ENCODE data around the gene CRYBB1.

CRYBB1 gene

DNA sequence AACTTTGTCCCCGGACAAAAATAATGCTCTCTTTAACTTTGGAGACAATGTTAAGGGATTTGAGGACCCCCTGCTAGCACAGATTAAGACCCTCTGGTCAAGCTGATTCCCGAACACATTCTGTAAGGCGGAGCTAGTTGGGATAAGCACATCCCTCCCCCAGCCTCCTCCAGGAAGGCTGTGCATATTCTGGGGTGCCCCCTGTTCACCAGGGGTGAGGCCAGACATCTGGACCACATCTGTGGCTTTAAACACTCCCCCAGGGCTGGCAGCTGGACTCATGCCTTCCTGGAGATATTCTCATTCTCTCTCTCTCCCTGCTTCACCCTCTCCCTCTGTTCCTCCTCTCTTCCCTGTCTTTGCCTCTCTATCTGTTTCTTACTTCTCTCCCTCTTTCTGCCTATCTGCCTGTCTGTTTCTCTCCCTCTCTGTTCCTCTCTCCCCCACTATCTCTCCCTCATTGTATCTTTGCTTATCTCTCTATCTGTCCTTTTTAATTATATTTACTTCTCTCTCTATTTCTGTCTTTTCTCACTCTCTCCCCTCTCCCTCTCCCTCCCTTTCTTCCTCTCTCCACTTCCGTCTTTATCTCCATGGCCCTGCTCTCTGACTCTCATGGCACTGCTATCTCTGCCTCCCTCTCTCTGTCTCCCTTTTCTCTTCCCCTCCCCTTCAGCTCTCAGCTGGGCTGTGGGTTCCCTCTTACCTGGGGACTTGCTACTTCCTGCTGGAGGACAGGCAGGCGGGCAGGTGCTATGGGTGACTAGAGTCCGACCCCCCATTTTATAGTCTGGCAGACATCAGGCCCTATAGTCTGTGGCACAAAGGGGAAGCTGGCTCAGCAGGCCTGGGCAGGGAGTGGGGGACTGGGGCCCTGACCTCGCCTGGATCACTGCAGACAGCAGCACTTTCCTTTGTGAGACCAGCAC, at the start of gene CRYBB1:
TSS of gene CRYBB1 (minus strand) at position 757 of the 929 bp plus-strand sequence. CDS start 1,708 bp downstream, outside the sequence.
- FAIRE-seq: no peak

DNA sequence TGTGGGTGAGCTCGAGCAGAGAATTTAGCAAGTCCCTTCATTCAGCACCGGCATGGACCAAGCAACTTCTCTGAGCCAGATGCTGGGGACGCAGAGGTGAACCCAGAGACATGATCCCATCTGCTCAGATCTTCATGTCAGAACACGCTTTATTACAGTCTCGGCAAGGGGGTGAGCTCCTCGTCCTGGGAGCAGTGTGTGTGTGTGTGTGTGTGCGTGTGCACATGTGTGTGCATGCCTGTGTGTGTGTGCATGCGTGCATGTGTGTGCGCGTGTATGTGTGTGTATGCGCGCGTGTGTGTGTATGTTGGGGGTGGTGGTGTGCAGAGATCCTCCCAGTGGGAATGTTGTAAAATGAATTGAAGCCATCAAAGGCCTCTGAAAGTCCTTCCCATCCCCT, 49.3 kb upstream of the CRYBB1 start:
- FAIRE-seq: no peak

DNA sequence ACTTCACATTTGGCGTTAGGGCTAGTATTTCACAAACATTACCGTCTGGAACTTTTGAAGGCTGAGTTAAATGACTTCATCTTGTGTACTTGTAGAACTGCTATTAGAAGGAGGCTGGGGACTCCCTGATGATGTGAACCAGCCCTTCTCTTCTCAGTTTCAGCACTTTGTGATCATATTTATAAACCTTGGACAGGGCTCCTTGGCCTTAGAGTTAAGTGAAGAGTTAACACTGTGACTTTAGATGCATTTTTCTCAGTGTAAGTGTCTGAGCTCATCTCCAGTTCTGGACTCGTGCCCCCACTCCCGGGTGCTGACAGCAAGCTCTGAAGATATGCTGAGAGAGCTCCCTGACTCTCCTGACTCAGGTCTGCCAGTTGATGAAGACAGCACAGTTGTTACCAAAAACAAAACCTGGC, 48.0 kb upstream of the CRYBB1 start:
- FAIRE-seq: no peak

DNA sequence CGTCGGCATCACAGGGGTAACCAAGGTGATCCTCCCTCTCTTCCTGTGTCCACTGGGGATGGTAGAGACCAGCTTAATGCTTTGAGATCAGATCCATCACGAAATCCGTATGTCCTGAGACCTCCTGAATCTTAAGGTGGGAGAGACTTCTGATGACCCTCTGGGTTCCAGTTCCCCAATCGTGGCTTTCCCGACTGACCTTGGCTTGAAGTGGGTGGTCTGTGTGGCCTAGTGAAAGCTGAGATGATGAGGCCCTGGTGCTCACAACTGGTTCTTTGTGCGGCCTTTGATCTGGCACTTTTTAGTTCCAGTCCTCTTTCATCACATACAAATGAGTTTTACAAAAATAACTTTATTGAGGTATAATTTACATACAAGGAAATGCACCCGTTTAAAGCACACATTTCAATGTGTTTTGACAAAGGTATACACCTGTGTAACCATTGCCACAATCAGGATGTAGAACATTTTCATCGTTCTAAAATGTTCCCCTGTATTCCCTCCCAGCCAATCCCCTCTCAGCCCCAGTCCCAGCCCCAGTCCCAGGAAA, 45.6 kb upstream of the CRYBB1 start:
- FAIRE-seq: no peak

DNA sequence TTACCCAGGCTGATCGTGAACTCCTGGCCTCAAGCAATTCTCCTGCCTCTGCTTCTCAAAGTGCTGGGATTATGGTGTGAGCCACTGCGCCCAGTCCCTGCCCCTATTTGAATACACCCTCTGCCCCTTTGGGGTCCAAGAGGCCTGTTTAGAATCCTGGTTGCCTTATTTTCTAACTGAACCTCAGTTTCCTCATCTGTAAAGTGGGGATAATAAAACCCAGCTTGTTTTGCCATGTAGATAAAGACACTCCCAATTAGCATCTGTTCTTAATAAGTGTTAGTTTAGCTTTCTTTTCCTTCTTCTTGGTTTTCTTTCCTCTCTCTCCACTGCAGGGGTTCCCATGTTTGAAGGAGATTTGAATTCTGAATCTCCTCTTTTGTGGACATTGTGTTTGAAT, 44.3 kb upstream of the CRYBB1 start:
- no peak for FAIRE-seq

DNA sequence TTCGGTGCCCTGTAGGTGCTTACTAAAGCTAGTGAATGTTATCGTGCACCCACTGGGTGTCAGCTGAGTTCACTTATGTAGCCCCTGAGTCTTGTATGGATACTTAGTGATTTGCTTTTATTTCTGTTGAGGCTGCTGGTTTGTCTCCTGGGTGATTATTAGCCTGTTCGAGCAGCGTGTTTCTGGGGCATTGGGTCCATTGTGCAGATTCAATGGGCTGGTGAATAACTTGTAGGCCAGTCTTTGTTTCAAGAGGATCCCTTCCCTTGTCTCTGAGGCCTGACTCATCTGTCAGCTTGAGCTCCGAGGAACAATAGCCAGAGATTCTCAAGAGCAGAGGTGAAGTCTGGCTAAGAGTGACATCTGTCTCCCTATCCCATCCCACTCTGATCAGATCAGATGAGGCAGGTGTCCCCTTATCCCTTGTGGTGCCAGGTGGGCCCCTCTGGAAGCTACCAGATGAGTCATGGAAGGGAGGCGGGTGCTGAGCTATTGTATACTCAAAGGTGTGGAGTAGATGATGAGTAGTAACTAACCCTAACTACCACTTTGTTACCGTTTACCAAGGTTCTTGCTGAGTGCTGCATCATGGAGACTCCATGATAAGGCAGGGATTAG, 43.2 kb upstream of the CRYBB1 start:
- no peak for FAIRE-seq

DNA sequence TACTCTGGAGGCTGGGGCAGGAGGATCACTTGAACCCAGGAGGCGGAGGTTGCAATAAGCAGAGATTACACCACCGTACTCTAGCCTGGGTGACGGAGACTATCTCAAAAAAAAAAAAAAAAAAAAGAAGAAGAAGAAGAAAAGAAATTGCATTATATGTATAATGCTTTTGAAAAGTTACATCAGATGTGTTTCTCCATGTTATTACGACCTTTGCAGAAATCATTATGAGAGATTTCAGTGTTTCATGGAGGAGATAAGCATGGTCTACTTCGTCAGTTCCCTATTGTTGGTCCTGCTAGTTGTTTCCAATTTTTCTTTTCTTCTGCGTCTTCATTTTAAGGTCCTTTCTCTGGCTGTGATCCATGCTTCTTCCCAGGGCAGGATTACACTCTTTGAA, 42.5 kb upstream of the CRYBB1 start:
- FAIRE-seq: no peak

DNA sequence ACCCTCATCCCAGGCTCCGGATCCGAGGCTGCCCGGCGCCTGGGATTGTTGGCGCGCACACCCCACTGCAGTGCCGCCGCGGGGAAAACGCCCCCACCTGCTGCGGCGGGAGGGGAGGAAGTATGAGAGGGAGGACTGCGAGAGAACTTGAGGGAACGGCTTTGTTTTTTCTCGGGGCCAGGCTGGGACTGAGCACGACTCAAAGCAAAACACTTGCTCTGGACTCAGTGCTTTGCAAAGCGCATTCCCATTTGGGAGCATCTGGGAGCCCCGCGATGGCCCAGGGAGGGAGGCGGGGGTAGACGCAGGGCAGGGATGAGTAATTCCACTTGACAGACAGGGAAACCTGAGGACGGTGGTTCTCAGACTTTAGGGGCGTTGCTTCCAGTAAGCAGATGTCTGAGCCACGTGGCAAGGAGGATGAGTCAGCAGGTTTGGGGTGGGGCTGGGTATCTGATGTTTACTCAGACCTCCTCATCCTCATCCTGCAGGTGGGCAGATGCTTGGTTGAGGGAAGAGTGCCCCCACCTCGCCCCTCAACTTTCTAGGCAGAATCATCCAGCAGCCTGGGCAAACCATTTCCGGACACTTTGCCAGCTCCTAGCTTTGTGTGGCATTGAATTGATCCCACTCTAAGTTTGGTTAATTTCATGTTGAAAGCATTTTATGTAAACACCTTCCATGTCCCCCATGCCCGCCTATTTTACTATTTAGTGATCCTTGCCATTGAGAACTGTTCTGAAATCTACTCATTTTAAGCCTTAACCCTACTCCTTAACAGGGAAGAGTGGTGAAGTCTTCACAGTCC, 41.0 kb upstream of the CRYBB1 start:
- no peak for FAIRE-seq

DNA sequence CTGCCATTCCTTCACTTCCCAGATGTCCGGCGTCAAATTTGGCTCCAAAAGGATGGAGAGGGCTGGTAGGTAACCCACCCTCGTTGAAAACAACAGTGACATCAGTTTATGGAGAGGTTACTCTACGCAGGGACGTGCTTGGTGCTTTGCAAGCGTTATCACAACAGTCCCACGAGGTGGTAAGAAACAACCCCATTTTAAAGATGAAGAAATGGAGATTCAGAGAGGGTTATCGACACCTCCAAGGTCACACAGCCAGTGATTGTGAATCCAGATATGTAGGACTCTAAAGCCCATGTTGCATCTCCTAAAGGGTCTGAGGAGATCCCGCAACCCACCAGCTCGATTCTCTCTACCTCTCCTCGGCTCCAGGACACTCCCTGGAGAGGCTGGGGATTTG, 40.3 kb upstream of the CRYBB1 start:
- no peak for FAIRE-seq

DNA sequence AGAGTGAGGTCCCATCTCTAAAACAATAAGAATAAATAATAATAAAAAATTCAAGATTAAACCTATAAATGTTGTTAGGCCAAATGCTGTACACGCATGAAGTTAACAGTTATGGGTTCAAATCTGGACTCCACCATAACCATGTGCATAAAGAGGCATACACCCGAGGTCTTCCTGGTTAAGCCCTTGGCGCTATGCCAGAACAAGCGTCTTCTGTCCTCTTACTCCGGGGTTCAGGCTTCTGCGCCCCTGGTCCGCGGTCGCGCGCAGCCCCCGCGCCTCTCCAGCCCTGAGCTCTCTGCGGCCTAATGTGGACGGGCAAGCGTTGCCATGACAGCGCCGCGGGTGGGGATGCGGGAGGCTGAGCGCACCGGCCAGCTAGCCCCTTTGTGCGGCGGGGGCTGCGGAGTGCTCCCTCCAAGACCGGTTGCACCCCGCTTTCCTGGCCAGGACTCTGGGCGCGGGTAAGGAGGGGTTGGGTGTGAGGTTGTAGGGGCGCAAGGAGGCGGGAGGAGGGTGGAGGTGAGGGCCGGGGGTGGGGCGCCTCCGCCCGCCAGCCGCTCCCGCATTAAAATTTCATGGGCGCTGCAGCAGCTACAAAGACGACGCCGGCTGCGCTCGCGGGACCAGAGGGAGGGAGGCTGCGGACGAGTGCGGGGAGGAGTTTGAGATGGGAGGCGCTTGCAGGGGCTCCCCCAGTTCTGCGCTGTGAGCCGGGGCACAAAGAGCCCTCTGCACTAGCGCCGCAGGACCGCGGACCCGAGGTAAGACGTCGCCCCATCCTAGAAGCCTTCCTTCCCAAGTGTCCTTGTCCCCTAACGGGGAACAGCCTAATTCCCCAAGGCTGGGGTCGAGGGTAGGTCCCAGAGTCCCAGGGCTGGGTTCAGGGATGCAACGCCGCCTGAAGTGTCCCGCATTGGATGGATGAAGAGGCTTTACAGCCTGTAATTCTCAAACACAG, 39.3 kb upstream of the CRYBB1 start, which contains the start of gene MIAT:
TSS of gene MIAT (plus strand) at position 698 of the 961 bp plus-strand sequence.
- FAIRE-seq: no peak

DNA sequence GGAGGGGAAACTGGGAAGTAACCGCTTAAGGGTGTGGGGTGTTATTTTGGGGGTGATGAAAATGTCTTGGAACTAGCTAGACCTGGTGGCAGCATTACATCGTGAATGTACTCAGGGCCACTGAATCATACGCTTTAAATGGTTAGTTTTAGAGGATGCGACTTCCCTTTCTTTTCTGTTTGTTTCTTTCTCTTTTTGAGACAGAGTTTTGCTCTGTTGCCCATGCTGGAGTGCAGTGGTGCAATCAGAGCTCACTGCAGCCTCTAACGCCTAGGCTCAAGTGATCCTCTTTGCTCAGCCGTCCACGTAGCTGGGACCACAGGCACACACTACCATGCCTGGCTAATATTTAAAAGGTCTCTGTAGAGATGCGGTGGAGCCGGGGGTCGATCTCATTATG, 34.0 kb upstream of the CRYBB1 start:
- FAIRE-seq: no peak

DNA sequence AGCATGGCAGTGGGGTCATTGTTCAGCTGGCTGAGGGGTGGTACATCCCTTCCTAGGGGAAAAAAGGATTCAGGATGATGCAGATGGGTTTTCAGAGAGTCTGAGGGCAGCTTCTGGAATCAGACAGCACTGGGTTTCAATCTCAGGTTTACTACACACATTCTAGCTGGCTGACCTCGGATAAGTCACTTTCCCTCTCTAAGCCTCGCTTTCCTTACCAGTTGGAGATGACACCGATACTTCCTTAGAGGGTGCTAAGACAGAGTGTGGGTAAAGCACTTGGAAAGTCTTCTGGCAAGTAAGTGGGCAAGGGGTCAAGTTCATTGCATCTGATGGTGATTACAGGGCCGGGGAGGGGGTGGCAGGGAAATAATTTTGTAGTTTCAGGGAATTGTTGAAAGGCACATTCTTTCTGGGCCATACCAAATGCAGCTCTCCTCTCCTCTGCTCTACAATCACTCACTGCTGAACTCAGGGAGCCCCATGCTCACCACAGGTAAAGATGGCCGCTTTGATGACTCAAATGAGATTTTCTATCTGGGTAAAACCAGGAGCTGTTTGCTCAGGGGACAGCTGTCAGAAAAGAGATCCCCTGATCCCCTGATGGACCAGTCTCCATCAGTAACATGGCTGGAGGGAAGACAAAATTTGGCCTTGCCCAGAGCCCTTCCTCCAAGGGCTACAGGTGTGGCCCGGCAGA, 33.0 kb upstream of the CRYBB1 start:
- no peak for FAIRE-seq

DNA sequence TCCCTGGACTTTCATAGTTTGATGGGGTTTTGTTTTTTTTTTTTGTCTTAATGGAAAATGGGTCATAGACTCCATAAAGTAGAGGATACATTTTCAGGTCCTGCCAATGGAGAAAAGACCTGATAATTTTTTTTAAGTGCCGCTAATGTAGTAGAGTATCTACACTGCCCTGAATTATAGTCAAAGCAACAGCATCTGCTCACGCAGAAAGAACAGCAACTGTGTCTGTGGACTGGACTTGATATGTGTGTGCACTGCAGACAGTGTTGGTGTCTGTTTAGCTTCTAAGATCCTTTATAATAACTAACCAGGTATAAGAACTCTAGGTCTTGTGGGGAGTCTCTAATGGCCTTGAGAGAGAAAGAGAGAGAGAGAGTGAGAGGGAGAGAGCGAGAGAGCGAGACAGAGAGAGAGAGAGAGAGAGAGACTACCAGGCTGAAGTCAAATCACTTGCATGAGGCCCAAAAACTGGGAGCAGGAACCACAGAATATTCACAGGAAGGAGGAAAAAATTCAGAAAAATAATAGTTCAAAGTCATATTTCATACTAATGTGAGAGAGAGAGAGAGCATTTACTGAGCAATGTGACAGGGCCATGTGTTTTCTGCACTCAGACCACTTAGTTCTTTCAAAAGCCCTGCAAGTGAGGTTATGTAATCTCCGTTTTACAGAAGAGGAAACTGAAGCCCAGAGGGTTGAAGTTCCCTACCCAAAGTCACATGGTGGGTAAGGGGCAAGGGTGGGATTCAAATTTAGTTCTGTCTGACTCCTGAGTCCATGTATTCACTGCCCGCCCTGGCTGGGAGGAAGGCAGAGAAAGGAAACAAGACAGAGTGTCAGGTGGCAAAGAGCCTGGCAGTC, 30.9 kb upstream of the CRYBB1 start:
- FAIRE-seq: no peak

DNA sequence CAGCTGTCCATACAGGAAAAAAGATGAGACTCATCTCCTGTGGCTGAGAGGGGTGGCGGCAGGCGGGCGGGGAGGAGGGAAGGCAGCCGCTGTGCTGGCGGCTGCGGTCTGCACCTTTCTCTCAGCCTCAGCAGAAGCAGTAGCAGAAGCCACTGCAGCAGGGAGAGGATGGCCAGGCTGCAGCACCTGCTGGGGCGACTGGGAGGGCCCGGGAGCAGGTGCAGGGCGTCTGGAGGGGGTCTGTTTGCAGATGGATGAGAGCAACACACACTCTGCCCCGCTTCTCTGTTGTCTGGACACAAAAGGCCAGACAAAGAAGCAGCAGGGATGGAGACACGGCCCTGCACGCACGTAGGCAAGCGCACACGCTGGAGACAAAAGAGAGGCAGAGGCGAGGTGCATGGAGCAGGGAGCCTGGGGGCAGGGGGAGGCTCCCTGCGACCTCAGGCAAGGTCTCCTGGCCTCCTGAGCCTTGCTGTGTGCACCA, 30.2 kb upstream of the CRYBB1 start:
- FAIRE-seq: no peak

DNA sequence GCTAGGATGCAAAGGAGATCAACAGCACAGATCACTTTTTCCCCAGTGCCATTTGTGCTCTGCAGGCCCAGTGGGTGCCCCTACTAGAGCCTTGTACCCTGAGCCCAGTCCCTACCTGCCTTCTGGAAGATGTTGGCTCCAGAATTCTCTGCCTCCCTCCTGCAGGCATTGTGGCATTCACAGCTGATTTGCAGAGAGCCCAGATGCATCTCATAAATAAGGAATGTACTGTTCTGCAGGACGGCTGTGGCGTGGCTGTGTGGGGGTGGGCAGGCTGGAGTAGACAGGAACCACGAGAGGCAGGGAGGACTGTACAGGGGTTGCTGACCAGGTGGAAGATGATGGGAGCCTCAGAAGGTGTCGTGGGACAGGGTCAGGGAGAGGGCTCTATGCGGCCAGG, 28.3 kb upstream of the CRYBB1 start:
- no peak for FAIRE-seq

DNA sequence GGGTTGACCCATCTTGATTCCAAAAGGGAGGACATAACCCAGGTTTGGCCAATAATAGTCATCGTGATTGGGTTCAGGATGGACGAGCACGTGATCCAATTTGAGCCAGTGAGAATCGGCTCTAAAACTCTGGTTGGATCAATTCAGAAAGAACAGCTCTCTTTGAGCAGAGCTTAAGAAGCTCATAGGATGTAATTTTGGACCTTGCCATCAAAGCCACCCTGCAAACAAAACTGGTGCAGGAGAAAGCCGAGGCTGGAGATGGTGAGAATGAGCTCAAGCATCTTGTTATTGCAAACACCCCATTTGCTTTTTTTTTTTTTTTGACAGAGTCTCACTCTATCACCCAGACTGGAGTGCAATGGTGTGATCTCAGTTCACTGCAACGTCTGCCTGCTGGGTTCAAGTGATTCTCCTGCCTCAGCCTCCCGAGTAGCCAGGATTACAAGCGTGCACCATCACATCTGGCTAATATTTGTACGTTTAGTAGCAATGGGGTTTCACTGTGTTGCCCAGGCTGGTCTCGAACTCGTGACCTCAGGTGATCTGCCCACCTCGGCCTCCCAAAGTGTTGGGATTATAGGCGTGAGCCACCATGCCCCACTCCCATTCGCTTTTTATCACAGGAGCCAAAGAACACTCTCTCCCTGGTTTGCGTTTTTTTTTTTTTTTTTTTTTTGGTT, 25.7 kb upstream of the CRYBB1 start:
- no peak for FAIRE-seq

DNA sequence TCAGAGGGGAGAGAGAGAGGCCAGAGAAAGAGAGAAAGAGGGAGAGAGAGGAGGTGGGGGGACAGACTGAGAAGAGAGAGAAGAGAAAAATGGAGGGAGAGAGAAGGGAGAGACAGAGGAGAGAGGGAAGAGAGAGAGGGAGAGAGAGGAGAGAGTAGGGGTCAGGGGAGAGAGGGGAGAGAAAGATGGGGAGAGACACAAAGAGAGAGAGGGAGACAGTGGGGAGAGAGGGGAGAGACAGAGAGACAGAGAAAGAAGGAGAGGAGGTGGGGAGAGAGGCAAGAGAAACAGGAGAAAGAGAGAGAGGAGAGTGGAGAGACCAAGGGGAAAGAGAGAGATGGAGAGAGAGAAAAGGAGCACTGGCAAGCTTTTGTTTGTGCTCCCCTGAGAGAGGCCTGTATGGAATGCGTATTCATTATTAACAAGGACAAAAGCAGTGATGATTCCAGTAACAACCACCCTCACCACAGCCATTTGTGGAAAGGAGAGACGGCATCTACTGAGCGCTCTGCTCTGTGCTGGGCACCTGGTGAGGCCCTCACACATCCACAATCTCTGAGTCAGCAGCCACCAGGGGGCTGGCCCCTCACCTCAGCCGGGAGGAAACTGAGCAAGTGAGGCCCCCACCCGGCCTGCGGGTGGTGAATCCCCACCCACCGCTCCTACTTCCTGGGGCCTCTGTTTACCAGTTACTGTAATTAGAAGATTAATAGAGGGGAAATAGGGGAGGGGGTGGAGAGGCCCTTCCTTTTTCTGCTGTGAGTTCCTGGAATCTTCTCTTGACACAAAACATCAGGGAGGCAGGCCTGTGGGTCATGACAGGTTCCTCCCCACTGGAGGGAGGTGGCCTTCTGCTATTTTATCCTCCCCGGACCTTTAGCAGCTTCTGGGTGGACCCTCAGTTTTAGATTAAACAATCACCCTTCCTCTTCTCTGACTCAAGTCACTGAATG, 24.9 kb upstream of the CRYBB1 start:
- no peak for FAIRE-seq

DNA sequence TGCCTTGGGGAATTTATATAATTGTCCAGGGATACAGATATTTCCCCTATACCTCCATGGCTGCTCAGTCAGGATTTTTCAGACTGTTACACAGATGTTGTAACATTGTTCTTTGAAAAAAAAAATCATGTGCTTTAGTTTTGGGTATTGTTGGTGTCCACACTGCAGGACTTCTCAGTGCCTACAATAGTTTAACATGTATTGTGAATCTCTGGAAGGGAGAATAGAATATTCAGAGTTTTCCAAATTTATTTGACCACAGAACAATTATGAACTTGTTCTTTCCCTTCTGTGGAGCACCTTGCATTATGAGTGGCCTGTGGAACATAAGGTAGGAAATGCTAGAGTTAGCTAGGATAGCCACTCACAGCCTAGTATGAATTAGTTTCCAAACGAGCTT, 18.5 kb upstream of the CRYBB1 start:
- FAIRE-seq: no peak

All from islet of Langerhans (tissue), 1 donor.